HepG2 (cell line): ENCODE data around the gene STK11.

Experiments
- ATRX ChIP-seq: sonication (generic); formaldehyde crosslinking; IDR thresholded peaks from 2 replicates; pipeline ENCODE4 v1.4.0; 2020; ENCODE audit warnings: missing genetic modification reagents, borderline replicate concordance
- KLF16 ChIP-seq, 2 experiments: sonication (generic) in 1 of 2; formaldehyde crosslinking in 1 of 2; IDR thresholded peaks; 2 replicates each; pipeline versions ENCODE4 v1.6.1 to v1.8.0; 2016 to 2023; ENCODE audit warnings: missing genetic modification reagents in 2 of 2, missing compliant biosample characterization in 1 of 2
- MAZ ChIP-seq, 2 experiments: sonication (generic) in 1 of 2; formaldehyde crosslinking in 1 of 2; IDR thresholded peaks; 2 replicates each; pipeline versions ENCODE4 v1.5.0 to v1.6.1; 2012 to 2020; ENCODE audit warnings: low read depth in 2 of 2, mild to moderate bottlenecking in 2 of 2, borderline replicate concordance in 1 of 2, improper control_type of control experiment in 1 of 2, low read length in 1 of 2, missing genetic modification reagents in 1 of 2, moderate library complexity in 1 of 2
- NFKB2 ChIP-seq: sonication (generic); formaldehyde crosslinking; IDR thresholded peaks from 2 replicates; pipeline ENCODE4 v1.4.0; 2020; ENCODE audit warnings: missing genetic modification reagents, borderline replicate concordance
- SIX1 ChIP-seq: sonication (generic); formaldehyde crosslinking; IDR thresholded peaks from 2 replicates; pipeline ENCODE4 v1.4.0; 2020; ENCODE audit warnings: missing genetic modification reagents, borderline replicate concordance
- ZBTB43 ChIP-seq: sonication (generic); formaldehyde crosslinking; conservative IDR thresholded peaks from 2 replicates; pipeline ENCODE4 v1.4.0; 2020; ENCODE audit warnings: missing genetic modification reagents
- ZNF615 ChIP-seq: sonication (generic); formaldehyde crosslinking; IDR thresholded peaks from 2 replicates; pipeline ENCODE4 v1.5.0; 2020; ENCODE audit warnings: mild to moderate bottlenecking, missing genetic modification reagents, borderline replicate concordance
- ZNF619 ChIP-seq: sonication (generic); formaldehyde crosslinking; IDR thresholded peaks from 2 replicates; pipeline ENCODE4 v1.4.0; 2020; ENCODE audit warnings: mild to moderate bottlenecking, missing genetic modification reagents
- ZSCAN25 ChIP-seq: sonication (generic); formaldehyde crosslinking; IDR thresholded peaks from 2 replicates; pipeline ENCODE4 v1.8.0; 2022; ENCODE audit warnings: mild to moderate bottlenecking, missing genetic modification reagents

- TF ChIP-seq KLF16 (CRISPR knock-in tag; IDR thresholded peaks at IDR 0.05) (no peak), ATRX (CRISPR knock-in tag) (no peak), ZBTB43 (CRISPR knock-in tag) (no peak), ZNF619 (no peak), NFKB2 (CRISPR knock-in tag) (no peak), ZSCAN25 (no peak), MAZ (IDR thresholded peaks at IDR 0.05; ENCODE audit: borderline replicate concordance, low read depth, low read length) (no peak), MAZ (CRISPR knock-in tag; IDR thresholded peaks at IDR 0.05; ENCODE audit: low read depth) (no peak), SIX1 (CRISPR knock-in tag) (no peak), ZNF615 (CRISPR knock-in tag) (no peak)
These were observed 28.1 kb upstream of the STK11 start for GRCh38 chr19:1177322-1178114.
